Neutrophil (primary cell): ENCODE results near the gene NGLY1.

Source experiments
- H3K27ac ChIP-seq: fragments of 200-600 bp; sonication (generic); 2 replicates; pipeline ENCODE4 v1.5.1; 2016; ENCODE audit warnings: mild to moderate bottlenecking, moderate library complexity
- H3K27me3 ChIP-seq: fragments of 200-600 bp; sonication (generic); 2 replicates; pipeline ENCODE4 v1.6.0; 2016; ENCODE audit warnings: mild to moderate bottlenecking
- H3K36me3 ChIP-seq: fragments of 200-600 bp; sonication (generic); 2 replicates; pipeline ENCODE4 v1.5.1; 2017
- H3K4me1 ChIP-seq, 2 experiments: fragments of 200-600 bp in 1 of 2; sonication (generic) in 1 of 2; 1 replicate in 1 of 2; 2 replicates in 1 of 2; pipeline versions ENCODE4 v1.5.1 to v1.6.1; 2013 to 2016; ENCODE audit warnings: low read depth in 1 of 2, low read length in 1 of 2, mild to moderate bottlenecking in 1 of 2, moderate library complexity in 1 of 2; ENCODE audit not compliant: control insufficient read depth in 1 of 2, insufficient read depth in 1 of 2
- H3K4me3 ChIP-seq, 2 experiments: fragments of 200-600 bp in 1 of 2; sonication (generic) in 1 of 2; 1 replicate in 1 of 2; 2 replicates in 1 of 2; pipeline ENCODE4 v1.5.1; 2013 to 2016; ENCODE audit warnings: low read depth in 1 of 2, low read length in 1 of 2, mild to moderate bottlenecking in 1 of 2, moderate library complexity in 1 of 2
- H3K9me3 ChIP-seq: fragments of 200-600 bp; sonication (generic); 2 replicates; pipeline ENCODE4 v1.5.1; 2016
- TF ChIP-seq, protein P1 (sequence below): fragments of 200-600 bp; sonication (generic); IDR thresholded peaks from 2 replicates; pipeline ENCODE4 v1.5.1; 2016; ENCODE audit warnings: antibody characterized with exemption

The NGLY1 gene

DNA sequence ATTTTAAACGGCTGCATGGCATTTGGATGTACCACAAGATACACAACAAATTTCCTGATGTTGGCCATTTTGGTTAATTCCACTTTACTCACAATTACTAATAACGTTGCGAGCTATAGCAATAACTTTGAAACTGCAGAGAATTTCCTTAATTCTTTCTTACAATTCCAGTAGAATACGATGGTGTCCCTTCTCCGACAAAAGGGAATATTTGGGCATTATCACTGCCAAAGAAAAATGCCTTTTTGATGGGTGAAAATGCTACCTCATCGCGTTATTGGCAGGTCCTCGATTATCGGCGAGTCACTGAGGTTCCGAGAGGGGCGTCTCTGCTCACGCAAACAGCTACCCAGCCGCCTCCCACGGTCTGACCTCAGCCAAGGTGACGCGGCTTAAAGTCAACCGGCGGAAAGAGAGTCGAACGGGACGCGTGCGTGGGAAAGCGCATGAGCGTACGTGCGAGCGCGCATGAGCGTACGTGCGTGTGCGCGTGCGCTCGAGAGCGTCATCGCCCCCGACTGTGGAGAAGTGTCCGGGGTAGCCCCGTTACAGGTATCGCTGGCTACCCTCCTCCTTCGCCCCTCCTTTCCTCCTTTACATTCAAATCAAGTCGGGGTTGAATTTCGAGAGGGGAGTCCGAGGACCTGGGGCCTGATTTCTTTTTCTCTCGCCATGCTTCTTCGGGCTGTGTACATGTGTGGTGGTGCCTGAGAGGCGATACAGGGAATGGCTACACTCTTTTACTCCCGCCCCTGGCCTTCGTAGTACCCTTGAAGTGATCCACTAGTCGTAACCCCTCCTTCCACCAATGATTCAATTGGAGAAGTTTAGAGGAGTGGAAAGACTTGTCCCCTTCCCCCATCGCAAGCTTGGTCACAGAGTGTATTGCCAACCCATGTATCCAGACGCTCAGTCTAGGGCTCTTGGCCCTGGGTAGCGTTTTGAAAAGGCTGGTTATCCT is 6.6 kb upstream of the NGLY1 start, which contains the start of gene OXSM:
OXSM (plus strand) TSS at position 495 of the 961 bp plus-strand sequence. CDS start 931 bp downstream, outside the sequence.
- H3K27me3 ChIP-seq, result no peaks in the 10 kb centered on the region
- H3K4me1 ChIP-seq, result peaks cover 11 to 14% of the 10 kb centered on the region in 2 experiments
- TF ChIP-seq, protein P1, sequence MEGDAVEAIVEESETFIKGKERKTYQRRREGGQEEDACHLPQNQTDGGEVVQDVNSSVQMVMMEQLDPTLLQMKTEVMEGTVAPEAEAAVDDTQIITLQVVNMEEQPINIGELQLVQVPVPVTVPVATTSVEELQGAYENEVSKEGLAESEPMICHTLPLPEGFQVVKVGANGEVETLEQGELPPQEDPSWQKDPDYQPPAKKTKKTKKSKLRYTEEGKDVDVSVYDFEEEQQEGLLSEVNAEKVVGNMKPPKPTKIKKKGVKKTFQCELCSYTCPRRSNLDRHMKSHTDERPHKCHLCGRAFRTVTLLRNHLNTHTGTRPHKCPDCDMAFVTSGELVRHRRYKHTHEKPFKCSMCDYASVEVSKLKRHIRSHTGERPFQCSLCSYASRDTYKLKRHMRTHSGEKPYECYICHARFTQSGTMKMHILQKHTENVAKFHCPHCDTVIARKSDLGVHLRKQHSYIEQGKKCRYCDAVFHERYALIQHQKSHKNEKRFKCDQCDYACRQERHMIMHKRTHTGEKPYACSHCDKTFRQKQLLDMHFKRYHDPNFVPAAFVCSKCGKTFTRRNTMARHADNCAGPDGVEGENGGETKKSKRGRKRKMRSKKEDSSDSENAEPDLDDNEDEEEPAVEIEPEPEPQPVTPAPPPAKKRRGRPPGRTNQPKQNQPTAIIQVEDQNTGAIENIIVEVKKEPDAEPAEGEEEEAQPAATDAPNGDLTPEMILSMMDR, result no peak

DNA sequence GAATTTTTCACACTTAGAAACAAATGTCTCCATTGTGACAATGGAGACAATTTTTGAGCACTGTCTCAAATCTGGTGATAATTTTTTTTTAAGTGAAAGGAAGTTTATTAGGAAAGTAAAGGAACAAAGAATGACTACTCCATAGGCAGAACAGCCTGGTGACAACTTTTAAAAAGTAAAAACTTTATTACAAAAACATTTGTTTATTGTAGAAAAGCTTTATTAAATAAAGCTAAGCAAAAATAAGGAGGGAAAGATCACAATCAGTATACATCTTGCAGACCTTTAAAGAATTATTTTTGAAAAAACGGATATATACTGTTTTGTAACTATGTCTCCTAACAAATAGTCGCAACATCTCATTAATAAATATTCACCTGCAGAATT is 6.0 kb upstream of the NGLY1 start:
- TF ChIP-seq, protein P1, result no peak
- no peaks in the 10 kb centered on the region for H3K36me3 ChIP-seq
- peak overlapping the region; percentile 79 to 80 for H3K4me3 ChIP-seq
- peak overlapping the region; percentile 77 for H3K27ac ChIP-seq
- H3K4me1 ChIP-seq, result peaks cover 13 to 16% of the 10 kb centered on the region in 2 experiments
- H3K9me3 ChIP-seq, result no peaks in the 10 kb centered on the region
- no peaks in the 10 kb centered on the region for H3K27me3 ChIP-seq

More for the DNA sequence above, 6.6 kb upstream of the NGLY1 start, which contains the start of gene OXSM:
- no peaks in the 10 kb centered on the region for H3K9me3 ChIP-seq
- peak within 1 kb of the TSS; percentile 79 to 80 for H3K4me3 ChIP-seq
- peak within 1 kb of the TSS; percentile 77 for H3K27ac ChIP-seq
- H3K36me3 ChIP-seq, result no peaks in the 10 kb centered on the region

DNA sequence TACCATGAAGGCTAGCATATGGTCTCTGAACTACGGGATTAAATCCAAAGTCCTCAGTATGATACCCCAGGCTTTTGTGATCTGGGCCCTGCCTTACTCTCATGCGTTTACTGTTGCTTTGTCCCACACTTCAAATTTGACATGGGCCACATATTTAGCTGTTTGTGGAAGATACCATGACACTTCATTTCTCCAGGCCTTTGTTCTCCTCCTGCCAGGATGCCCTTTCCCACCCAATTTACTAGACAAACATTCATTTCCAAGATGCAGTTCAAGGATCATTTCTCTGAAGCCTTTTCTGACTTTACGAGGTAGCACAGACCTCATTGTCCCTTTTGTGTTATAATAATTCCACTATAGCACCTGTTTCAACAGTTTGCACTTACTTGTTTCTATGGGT is 4.4 kb upstream of the NGLY1 start:
- Histone ChIP-seq H3K4me1 (peaks cover 21 to 23% of the 10 kb centered on the region in 2 experiments), H3K36me3 (no peaks in the 10 kb centered on the region), H3K27ac (no peak overlapping the region), H3K27me3 (no peaks in the 10 kb centered on the region), H3K4me3 (no peak overlapping the region), H3K9me3 (no peaks in the 10 kb centered on the region)
- TF ChIP-seq, protein P1, result no peak

DNA sequence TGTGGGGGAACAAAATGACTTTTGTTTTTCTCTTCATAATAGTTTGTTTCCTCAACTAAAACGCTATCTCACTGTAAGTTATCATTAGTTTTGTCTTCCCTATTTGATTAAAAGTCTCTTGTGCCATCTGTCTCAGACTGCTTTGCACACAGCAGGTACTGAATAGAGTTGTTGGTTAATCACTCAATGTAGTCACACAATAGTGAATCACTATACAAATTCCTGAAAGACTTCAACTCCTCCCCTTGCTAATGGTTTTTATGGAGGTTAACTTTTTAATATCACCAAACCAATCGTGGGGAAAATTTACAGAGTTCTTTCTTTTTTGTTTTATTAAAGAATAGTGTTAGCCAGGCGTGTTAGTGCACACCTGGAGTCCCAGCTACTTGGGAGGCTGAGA is 2.6 kb upstream of the NGLY1 start:
- no peak overlapping the region for H3K27ac ChIP-seq
- H3K27me3 ChIP-seq, result no peaks in the 10 kb centered on the region
- no peaks in the 10 kb centered on the region for H3K9me3 ChIP-seq
- TF ChIP-seq, protein P1, result no peak
- peaks cover 40 to 42% of the 10 kb centered on the region in 2 experiments for H3K4me1 ChIP-seq
- H3K36me3 ChIP-seq, result no peaks in the 10 kb centered on the region
- H3K4me3 ChIP-seq, result no peak overlapping the region

DNA sequence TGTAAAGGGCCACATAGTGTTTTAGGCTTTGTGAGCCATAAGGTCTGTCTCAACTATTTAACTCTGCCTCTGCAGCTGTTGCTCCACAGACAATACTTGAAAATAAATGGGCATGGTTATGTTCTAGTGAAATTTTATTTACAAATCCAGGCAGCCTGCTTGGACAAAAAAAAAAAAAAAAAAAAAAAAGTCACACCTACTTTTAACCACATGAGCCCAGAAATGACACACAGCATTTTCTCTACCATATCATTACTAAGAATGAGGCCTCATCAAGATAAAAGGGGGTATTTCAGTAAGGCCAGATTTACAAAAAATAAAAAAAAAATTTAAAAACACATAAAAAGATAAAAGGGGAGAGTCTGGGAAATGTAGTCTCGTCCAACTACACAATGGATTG is 1.7 kb upstream of the NGLY1 start:
- Histone ChIP-seq H3K36me3 (no peaks in the 10 kb centered on the region), H3K4me1 (peaks cover 34 to 37% of the 10 kb centered on the region in 2 experiments)
- TF ChIP-seq, protein P1, result no peak

More for the DNA sequence above, 1.7 kb upstream of the NGLY1 start:
- Histone ChIP-seq H3K9me3 (no peaks in the 10 kb centered on the region), H3K27me3 (no peaks in the 10 kb centered on the region), H3K27ac (no peak overlapping the region), H3K4me3 (no peak overlapping the region)
